HG03039 (cell line): Measurements from ENCODE around the gene EEFSEC.

Experiments
- ATAC-seq: cut with Tn5 transposase; IDR thresholded peaks from one replicate; pipeline ENCODE4 v1.9.1; 2021; ENCODE audit warnings: mild to moderate bottlenecking, moderate library complexity; ENCODE audit not compliant: unreplicated experiment

The EEFSEC gene, protein sequence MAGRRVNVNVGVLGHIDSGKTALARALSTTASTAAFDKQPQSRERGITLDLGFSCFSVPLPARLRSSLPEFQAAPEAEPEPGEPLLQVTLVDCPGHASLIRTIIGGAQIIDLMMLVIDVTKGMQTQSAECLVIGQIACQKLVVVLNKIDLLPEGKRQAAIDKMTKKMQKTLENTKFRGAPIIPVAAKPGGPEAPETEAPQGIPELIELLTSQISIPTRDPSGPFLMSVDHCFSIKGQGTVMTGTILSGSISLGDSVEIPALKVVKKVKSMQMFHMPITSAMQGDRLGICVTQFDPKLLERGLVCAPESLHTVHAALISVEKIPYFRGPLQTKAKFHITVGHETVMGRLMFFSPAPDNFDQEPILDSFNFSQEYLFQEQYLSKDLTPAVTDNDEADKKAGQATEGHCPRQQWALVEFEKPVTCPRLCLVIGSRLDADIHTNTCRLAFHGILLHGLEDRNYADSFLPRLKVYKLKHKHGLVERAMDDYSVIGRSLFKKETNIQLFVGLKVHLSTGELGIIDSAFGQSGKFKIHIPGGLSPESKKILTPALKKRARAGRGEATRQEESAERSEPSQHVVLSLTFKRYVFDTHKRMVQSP

DNA sequence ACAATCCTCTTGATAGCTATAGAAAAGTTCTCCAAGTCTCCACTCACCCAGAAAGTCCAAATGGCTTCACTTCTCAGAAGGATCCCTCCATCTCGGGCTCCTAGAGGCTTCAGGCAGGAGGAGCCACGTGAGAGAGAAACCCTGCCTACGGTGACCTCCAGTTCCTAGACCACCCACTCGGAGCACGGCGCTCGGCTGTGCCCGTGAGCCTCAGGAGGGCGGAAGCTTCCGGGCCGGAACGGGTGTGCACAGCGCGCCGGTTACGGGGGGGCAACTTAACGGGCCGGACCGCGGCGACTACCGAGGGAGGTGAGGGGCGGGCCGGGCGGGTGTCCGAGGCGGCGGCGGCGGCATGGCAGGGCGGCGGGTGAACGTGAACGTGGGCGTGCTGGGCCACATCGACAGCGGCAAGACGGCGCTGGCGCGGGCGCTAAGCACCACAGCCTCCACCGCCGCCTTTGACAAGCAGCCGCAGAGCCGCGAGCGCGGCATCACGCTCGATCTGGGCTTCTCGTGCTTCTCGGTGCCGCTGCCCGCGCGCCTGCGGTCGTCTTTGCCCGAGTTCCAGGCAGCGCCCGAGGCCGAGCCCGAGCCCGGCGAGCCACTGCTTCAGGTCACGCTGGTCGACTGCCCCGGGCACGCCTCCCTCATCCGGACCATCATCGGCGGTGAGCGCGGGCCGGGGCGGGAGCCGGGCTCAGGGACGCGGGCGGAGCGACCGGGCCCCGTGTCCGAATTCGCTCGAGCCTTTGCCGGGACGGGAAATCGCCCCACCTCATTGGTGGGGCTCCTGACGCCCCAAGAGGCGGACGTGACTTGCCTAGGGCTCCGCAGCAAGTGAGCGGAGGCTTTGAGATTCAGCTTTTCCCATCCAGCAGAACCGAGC lies at the start of gene EEFSEC:
Gene EEFSEC (plus strand): TSS at position 326 of the 886 bp plus-strand sequence. CDS start 27 bp downstream, at position 353.
- peak; percentile 80 for ATAC-seq

DNA sequence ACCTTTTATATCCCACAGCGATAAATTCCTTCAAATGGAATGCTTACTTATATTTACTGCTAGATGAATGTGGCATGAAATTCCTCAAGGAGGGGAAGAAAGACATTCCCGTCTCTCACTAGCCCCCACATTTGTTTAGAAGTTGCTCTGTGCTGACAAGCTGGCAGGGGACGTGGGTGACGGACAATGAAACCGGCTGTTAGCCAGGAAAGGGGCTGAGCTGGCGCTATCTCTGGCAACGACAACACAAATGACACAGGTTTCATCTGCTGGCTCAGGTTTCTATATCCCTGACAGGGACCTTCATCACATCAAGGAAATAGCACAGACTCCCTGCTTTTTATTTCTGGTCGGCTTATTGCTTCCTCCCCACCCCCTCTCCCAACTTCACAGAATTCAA lies 45.4 kb upstream of the EEFSEC start:
- no peak for ATAC-seq

DNA sequence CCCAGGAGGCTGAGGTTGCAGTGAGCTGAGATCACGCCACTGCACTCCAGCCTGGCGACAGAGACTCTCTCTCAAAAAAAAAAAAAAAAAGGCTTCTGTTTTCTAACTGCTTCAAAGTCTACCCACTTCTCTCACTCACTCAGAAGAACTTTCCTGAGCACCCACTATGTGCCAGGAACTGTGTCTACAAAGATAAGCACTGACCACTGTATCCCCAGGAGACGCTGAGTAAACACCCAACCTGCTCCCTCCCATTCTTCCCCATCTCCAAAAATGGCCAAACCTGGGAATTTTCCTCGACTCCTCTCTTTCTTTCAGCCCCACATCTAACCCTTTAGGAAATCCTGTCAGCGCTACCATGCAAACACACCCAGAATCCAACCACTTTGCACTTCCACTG lies 42.1 kb upstream of the EEFSEC start:
- no peak for ATAC-seq

DNA sequence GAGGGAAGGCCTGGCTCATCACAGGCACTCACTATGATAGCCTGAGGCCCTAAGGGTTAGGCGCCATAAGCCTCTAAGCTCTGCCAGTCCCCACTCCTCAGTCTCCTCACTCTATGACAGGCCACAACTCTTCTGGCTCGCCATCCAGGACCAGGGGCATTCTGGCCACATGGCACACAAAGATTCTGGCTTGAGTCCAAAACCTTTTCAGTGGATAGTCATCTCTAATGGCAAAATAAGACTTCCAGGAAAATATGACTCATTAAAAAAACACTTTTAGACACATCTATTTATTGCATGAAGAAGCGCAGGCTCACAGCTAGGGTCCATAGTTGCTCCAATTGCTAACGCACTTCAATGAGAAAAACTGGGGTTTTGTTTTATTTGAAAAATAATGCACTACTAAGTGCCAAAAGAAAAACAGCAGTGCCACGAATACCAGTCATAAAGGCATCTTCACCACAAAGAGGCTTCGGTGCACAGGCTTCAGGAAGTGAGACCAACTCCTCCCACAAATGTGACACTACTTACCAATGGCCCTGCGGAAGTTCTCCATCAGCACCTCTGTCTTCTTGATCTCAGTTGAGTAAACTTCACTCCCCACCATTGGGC lies 40.8 kb upstream of the EEFSEC start:
- ATAC-seq = no peak

DNA sequence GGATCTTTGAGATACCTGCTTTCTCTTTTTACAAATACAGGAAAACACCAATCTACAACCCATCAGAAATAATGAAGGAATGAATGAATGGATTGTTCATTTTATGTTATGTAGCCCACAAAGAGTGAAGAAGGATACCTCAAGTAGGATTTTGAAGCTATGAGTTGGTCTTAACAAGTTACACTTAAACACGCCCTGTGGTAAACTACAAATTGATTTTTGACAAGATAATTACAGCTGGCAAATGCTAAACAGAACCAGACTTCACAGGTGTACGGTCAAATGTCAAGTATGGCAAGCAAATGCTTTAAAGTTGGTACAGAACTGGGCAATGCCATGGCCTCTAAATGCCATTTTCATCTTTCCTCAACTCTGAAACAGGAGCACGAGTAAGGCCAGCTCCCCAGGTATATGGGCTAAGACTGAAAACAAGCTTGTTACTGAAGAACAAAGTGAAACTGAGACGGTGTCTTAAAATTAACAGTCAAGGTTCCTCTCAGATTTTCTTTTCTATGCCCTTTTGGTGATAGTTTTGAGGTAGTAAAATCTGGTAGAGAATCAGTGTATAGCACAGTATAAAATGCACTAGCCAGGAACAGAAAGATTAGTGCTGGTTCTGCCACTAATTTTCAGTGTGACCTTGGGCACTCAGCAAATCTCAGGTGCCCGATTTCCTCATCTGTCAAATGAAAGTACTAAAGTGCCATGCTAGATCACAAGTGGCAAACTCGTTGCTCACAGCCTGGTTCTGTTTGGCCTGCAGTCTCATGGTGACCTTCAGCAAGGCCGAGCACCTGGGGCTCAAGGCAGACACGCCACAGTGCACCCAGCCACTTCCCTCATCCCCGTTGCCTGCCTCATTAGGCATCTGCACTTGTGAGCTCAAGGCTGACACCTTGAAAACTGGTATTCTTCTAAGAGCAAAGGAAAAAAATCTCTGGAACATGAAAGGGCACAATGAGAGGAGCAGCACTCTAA lies 39.2 kb upstream of the EEFSEC start:
- ATAC-seq = no peak

DNA sequence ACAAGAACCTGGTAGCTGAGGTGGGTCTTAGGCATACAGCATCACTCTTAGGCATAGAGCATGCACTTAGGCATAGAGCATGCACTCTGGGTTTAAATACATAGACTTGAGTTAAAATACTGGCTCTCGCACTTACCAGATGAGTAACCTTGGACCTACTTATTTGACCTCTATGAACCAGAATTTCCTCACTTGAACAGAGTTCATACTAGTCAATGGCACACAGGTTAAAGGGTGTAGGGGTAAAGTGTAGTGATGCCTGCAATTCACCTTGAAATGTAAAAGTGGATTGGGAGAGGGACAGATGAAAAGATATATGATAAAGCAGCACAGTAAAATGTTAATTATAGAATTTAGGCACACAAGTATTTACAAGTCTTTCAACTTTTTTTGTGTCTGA lies 31.3 kb upstream of the EEFSEC start:
- ATAC-seq = no peak

DNA sequence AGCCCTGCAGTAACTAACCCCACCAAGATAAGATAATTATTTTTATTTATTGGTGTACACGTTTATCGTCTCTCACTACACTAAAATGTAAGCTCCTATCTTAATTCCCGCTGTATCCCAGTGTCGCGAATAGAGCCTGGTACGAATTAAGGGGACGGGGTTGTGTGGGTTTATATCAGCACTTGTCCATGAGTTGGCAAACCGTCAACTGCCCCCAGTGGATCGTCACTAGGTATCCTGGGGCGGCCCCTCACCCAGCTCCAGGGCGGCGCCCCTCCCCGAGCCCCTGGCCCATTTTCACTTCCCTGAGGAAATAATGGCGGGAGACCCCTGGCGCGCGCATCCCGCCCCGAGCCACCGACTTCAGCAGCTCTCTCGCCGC lies 30.1 kb upstream of the EEFSEC start:
- no peak for ATAC-seq

DNA sequence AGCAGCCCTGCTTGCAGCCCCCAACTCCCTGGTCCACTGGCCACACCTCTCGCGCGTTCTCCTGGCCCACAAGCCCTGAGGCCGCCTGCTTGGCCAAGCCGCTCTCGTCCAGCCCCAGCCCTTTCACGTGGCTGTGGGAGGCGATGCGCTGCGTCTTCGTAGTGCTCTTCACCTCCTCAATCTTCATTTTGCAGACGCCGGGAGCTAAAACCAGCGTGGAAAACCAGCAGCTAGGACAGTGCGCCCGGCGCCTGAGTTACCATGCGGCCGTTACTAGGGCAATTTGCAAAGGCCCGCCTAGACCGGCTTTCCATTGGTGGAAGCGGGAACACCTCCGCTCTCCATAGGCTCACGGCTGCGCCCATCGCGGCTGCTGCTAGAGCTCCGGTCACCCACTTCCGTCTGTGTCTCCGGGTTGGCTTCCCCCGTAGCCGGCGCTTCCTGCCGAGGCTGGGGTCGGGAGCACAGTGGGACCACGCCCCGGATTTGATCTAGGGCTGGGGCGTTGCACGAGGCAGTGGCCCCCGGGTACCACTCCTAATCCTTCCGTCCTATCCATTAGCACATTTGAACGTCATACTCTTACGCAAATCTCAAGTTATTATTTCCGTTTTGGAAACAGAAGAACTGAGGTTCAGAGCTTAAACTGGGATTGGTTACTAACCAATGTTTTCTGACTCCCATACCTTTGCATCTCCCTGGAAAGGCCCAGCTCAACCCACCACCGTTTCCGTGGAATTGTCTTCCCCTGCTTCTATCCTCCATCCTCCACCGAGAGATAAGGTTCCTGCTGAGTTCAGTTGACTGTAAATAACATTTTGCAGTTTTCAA lies 29.5 kb upstream of the EEFSEC start, which contains the start of gene RUVBL1:
Gene RUVBL1 (minus strand): TSS at position 275 of the 831 bp plus-strand sequence. CDS start 88 bp downstream, at position 187.
- ATAC-seq = peak; percentile 96

DNA sequence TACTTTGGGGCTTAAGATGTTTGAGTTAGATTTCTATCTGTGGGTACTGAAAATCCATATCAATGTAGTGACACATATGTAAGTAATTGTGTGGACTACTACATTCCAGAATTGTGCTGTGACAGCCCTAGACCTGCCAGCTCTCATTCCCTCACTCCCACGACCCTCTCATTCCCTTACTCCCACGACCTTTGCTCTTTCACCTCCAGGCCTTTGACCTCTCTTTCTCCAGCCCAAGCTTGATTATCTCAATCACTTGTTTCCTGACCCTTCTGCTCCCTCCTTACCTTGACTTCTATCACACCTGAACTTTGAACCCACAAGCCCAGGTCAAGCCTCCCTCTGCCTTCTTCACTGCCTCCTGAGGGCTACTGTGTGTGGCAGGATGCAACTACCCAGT lies 26.0 kb upstream of the EEFSEC start:
- ATAC-seq = no peak

DNA sequence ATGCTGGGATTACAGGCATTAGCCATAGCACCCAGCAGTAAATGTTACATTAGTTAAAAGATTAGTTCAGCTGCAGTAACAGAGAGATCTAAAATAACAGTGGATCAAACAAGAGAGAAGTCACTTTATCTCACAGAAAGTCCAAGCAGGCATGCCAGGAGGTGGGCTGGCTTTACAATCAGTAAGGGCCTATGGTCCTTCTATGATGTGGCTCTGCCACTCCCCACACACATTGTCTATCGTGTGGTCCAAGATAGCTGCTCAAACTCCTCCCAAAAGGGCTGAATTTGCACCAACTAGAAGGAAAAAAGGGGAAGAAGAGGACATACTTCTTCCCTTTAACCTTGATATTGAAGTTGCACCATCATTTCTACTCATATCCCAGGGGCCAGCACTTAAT lies 25.0 kb upstream of the EEFSEC start:
- ATAC-seq = no peak

DNA sequence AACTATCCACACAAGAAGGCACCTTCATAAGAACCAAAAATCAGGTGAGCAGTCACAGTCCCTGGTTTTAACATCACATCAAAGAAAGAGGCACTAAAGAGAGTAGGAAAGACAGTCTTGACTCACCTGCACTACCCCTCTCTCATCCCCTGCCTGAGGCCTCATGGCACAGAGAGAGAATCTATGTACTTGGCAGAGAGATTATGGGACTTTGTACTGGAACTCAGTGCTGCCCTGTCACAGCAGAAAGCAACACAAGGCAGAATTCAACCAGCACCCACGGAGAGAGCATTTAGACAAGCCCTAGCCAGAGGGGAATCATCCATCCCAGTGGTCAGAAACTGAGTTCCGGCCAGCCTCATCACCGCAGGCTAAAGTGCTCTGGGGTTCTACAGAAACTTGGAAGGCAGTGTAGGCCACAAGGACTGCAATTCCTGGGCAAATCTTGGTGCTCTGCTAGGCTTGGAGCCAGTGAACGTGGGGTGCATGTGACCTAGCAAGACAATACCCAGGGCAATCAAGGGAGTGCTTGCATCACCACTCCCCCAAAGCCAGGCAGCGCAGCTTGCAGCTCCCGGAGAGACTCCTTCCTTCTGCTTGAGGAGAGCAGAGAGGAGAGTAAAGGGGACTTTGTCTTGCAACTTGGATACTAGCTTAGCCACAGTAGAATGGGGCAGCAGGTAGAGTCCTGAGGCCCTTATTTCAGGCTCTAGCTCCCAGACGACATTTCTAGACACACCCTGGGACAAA lies 21.2 kb upstream of the EEFSEC start:
- ATAC-seq = no peak

DNA sequence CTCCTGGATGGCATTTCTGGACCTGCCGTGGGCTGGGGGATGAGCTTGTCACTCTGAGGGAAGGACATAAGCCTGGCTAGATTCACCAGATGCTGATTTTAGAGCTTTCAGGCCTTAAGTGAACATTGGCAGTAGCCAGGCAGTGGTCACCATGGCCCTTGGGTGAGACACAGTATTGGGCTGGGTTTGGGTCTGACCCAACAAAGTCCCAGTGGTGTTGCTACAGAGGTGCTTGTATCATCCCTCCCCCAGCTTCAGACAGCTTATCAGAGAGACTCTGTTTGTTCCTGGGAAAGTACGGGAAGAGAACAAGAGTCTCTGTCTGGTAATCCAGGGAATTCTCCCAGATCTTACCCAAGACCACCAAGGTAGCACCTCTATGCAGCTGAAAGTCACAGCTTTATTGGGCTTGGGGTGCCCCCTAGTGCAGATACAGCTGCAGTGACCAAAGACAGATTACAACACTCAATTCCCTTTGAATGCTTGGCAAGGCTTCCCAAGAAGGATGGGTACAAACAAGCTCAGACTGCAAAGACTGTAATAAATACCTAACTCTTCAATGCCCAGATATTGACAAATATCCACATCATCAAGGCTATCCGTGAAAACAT lies 19.9 kb upstream of the EEFSEC start:
- no peak for ATAC-seq

DNA sequence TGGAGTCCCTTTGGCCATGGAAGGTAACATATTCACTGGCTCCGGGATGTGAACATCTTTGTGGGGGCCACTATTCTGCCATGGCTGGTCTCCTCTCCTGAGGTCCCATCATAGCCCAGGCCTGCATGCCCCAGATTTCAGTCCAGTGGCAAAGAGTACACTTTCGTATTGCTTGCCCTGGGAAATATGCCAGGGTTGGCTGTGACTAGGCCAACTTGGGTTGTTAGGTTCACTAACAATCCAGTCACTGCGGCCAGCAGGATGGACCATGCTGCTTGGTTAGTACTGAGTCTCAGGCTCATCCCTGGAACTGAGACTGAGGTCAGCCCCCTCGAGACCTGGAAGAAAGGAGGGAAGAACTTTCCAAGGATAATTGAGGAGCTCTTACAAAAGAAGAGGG lies 9.8 kb upstream of the EEFSEC start:
- no peak for ATAC-seq

DNA sequence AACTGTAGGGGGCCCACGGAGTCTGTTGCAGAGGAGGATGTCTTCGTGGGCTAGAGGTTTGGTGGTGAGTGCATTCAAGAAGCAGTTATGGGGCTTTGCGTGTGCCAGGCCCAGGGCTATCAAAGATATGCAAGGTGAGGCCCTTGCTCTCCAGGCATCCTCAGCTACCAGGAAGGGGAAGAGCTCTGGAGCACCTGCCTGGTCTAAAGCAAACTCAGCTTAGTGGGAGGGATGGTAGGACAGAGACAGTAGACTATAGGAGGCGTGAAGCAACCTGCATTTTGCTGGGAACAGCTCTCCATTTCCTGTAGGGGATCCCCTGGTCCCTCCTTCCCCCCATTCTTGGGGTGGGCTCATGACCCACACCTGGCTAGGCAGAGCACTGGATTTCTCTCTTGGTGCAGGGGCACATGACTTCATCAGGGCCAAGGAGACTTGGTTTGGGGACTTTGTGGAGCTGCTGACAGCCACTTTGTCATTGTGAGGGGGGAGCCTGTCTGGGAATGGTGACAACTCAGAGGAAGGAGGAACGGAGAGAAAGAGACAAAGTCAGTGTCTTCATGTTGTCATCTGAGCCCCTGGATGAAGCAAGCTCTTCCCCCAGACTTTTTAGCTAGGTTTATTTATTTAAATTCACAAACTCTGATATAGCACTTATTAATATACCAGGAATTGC lies 8.6 kb upstream of the EEFSEC start:
- no peak for ATAC-seq

DNA sequence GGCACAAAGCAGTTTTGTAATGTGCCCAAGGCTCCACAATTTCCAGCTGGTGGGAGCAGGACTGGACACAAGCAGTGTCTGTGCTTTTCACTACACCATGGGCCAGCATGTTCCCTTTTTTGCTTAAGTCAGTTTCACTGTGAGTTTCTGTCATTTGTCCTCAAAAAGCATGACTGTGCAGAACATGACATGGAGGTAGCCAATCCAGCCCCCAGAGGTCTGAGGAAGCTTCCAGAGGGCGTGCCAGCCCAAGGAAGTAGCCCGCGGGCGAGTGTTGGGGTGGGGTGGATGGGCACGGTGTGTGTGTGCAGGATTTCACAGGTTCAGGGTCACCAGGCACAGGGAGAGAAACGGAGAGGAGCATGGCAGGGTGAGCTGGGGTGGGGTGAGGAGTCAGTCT lies 8.0 kb upstream of the EEFSEC start:
- no peak for ATAC-seq

DNA sequence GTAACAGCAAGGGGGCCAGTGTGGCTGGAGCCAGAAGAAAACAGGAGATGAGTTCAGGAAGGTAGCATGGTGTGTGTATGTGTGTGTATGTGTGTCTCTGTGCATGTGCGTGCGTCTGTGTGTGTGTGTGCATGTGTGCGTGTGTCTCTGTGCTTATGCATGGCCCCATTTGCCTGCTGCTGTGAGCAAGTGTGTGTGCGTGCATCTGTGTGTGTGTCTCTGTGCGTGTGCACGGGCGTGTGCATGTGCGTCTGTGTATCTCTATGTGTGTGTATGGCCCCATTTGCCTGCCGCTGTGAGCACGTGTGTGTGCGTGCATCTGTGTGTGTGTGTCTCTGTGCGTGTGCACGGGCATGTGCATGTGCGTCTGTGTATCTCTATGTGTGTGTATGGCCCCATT lies 7.1 kb upstream of the EEFSEC start:
- ATAC-seq = no peak

DNA sequence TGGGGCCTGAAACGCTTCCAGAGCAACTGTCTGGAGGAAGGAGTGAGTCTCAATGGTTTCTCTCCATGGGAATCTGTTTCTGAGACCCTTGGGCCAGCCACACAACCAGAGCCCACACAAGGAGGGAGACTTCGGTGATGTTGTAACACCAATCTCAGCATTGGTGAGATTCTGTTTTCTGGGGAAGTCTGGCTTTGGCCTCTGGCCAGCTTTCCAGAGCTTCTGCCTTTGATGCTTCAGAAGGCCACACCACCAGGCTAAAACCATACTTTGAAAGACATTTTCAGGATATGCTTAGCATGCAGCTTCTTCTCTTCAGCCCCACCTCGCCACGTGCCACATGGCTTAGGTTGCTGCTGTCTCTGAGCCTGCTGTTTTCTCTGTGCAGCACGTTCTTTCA lies 3.6 kb upstream of the EEFSEC start:
- ATAC-seq = no peak
